T-helper 2 cell treated with Interferon-gamma antibody and Interleukin-4, amounts not matched to agents 5 μg/mL and 100 μg/mL, for 36 hours (primary cell): Measurements from ENCODE around the gene PNPLA7.
"Not testable (repeated sequence)": the region's sequence is repeated elsewhere in the genome, so short reads cannot be mapped to it uniquely, and the experiment has no call there.

Source experiments
- DNase-seq: peaks from one replicate; pipeline ENCODE4 v3.0.0; 2021; ENCODE audit warnings: low spot score
- H3K27ac Mint-ChIP-seq: one replicate; pipeline ENCODE4 v1.8.0; 2021; ENCODE audit warnings: mild to moderate bottlenecking, mixed read lengths
- H3K27me3 Mint-ChIP-seq: one replicate; pipeline ENCODE4 v1.8.0; 2021; ENCODE audit warnings: low read depth, mixed read lengths
- H3K36me3 Mint-ChIP-seq: one replicate; pipeline ENCODE4 v1.8.0; 2021; ENCODE audit warnings: low read depth, mixed read lengths
- H3K4me1 Mint-ChIP-seq: one replicate; pipeline ENCODE4 v1.8.0; 2021; ENCODE audit warnings: low read depth, mixed read lengths
- H3K4me3 Mint-ChIP-seq: one replicate; pipeline ENCODE4 v1.8.0; 2022; ENCODE audit warnings: mild to moderate bottlenecking, moderate library complexity, mixed read lengths
- H3K9me3 Mint-ChIP-seq: one replicate; pipeline ENCODE4 v1.8.0; 2021; ENCODE audit warnings: mixed read lengths

Gene PNPLA7

DNA sequence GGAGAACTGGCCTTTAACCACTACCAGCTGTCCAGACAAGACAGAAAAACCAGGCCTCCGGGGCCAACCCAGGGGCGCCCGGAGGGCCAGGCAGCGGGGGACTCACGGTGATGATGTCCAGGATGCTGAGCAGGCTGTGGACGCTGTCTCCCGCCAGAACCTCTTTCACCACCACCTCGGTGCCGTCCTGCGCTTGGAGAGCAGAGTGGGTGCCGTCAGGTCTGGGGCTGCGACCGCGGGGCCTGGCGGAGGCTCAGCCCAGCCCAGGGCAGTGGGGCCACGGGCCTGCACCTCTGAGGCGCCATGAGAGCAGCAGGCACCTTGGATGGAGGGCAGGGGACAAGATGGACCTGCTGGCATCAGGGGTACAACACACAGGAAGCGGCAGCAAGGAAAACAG lies 9.7 kb downstream of the PNPLA7 start:
- no peaks in the 10 kb centered on the region for H3K27me3 Mint-ChIP-seq
- no peak overlapping the region for H3K27ac Mint-ChIP-seq
- peaks cover 11% of the 10 kb centered on the region for H3K4me1 Mint-ChIP-seq
- H3K36me3 Mint-ChIP-seq = peaks cover 10% of the 10 kb centered on the region
- peaks cover 8% of the 10 kb centered on the region for H3K9me3 Mint-ChIP-seq
- DNase-seq = no peak
- no peak overlapping the region for H3K4me3 Mint-ChIP-seq

DNA sequence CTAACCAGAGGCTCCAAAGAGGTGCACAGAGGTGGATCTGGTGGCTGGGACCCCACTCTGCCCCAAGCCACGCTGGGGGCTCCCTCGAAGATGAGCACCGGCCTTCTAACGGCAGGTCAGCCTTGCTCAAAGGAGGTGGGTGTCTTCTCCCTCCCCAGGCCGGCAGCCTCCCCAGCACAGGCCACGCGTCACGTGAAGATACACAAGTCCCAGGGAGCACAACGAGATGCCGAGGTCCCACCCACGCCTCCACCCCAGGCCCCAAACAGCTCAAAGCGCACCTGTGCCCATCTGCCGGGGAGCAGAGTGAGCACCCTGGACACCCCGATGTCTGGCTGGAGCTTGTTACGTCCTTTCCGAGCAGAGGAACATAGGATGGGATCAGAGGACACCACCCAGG lies 12.1 kb downstream of the PNPLA7 start:
- no peak overlapping the region for H3K27ac Mint-ChIP-seq
- H3K4me3 Mint-ChIP-seq = no peak overlapping the region
- H3K36me3 Mint-ChIP-seq = peaks cover 13% of the 10 kb centered on the region
- peaks cover 13% of the 10 kb centered on the region for H3K9me3 Mint-ChIP-seq
- no peak for DNase-seq
- no peaks in the 10 kb centered on the region for H3K27me3 Mint-ChIP-seq
- H3K4me1 Mint-ChIP-seq = peaks cover 19% of the 10 kb centered on the region

DNA sequence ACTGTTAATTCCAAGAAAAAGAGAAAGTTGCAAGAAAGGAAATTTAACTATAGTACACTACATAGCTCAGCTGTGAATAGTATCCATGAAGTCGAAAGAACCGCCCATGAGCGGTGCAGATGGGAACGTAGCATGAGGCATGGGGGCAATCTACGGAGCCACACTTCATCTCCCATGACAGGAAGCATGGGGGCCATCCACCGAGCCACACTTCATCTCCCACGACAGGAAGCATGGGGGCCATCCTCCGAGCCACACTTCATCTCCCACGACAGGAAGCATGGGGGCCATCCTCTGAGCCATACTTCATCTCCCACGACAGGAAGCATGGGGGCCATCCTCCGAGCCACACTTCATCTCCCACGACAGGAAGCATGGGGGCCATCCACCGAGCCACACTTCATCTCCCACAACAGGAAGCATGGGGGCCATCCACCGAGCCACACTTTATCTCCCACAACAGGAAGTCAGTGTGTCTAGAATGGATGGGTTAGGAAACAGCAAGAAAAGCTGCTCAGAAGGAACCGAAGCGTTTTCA lies 13.5 kb downstream of the PNPLA7 start:
- peaks cover 13% of the 10 kb centered on the region for H3K36me3 Mint-ChIP-seq
- H3K27me3 Mint-ChIP-seq, DNase-seq: not testable (repeated sequence)
- peak overlapping the region; percentile 79 for H3K27ac Mint-ChIP-seq
- H3K4me3 Mint-ChIP-seq = peak overlapping the region; percentile 29
- H3K9me3 Mint-ChIP-seq = peaks cover 13% of the 10 kb centered on the region
- peaks cover 19% of the 10 kb centered on the region for H3K4me1 Mint-ChIP-seq

DNA sequence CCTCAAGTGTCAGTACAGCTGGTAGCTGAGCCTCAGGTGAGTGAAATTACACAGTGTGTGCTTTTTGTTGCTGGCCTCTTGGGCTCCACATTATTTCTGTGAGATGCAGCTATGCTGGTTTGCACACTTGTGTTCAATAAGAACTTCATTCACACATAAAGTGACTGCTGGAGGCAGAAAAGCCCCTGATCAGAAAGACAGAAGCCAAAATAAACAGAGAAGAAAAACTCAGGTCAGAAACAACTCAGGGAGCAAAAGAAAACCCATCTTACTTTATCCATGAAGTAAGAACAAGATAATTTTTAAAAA lies 15.1 kb downstream of the PNPLA7 start:
- peaks cover 23% of the 10 kb centered on the region for H3K4me1 Mint-ChIP-seq
- peaks cover 13% of the 10 kb centered on the region for H3K9me3 Mint-ChIP-seq
- peak overlapping the region; percentile 5 for H3K4me3 Mint-ChIP-seq
- peak overlapping the region; percentile 36 for H3K27ac Mint-ChIP-seq
- no peak for DNase-seq
- no peaks in the 10 kb centered on the region for H3K27me3 Mint-ChIP-seq
- peaks cover 13% of the 10 kb centered on the region for H3K36me3 Mint-ChIP-seq

DNA sequence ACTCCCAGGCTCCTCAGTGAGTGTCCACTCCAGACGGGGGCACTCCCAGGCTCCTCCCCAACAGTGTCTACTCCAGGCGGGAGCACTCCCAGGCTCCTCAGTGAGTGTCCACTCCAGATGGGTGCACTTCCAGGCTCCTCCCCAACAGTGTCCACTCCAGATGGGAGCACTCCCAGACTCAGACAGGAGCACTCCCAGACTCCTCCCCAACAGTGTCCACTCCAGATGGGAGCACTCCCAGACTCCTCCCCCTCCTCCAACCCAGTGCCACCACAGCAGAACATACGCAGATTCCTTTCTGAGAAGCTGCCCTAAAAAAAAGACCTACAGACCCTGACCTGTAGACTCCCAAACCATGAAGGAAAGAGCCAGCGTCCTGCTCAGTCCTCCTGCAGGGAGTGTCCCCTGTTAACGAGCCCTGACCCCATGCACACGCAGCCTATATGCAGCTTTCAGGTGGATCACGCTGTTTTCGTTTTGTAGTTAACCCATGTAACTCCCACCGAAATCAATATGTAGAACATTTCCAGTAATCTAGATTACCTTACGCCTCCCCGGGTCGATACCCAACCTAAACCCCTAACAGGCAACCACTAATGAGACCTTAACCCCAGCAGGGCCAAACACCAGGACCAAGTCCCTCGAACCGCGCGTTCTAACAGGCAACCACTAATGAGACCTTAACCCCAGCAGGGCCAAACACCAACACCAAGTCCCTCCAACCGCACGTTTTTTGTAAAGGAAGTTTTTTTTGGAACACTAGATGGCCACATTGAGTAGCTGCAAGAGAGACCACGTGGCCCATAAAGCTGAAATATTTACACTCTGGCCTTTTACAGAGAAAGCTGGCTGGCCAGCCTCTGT lies 15.7 kb downstream of the PNPLA7 start:
- H3K4me1 Mint-ChIP-seq = peaks cover 23% of the 10 kb centered on the region
- peaks cover 13% of the 10 kb centered on the region for H3K9me3 Mint-ChIP-seq

DNA sequence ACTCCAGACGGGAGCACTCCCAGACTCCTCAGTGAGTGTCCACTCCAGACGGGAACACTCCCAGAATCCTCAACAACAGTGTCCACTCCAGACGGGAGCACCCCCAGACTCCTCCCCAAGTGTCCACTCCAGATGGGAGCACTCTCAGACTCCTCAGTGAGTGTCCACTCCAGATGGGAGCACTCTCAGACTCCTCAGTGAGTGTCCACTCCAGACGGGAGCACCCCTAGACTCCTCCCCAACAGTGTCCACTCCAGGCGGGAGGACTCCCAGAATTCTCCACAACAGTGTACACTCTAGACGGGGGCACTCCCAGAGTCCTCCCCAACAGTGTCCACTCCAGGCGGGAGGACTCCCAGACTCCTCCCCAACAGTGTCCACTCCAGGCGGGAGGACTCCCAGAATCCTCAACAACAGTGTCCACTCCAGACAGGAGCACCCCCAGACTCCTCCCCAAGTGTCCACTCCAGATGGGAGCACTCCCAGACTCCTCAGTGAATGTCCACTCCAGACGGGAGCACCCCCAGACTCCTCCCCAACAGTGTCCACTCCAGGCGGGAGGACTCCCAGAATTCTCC lies 17.2 kb downstream of the PNPLA7 start:
- peaks cover 13% of the 10 kb centered on the region for H3K9me3 Mint-ChIP-seq
- peaks cover 13% of the 10 kb centered on the region for H3K36me3 Mint-ChIP-seq
- not testable (repeated sequence) for H3K4me3 Mint-ChIP-seq, H3K27me3 Mint-ChIP-seq, DNase-seq, H3K27ac Mint-ChIP-seq
- peaks cover 23% of the 10 kb centered on the region for H3K4me1 Mint-ChIP-seq

More for the DNA sequence above, 15.7 kb downstream of the PNPLA7 start:
- Mint-ChIP-seq H3K27ac (peak overlapping the region; percentile 36), H3K4me3 (peak overlapping the region; percentile 5), H3K27me3 (no peaks in the 10 kb centered on the region), H3K36me3 (peaks cover 13% of the 10 kb centered on the region)
- peak; percentile 16 for DNase-seq

DNA sequence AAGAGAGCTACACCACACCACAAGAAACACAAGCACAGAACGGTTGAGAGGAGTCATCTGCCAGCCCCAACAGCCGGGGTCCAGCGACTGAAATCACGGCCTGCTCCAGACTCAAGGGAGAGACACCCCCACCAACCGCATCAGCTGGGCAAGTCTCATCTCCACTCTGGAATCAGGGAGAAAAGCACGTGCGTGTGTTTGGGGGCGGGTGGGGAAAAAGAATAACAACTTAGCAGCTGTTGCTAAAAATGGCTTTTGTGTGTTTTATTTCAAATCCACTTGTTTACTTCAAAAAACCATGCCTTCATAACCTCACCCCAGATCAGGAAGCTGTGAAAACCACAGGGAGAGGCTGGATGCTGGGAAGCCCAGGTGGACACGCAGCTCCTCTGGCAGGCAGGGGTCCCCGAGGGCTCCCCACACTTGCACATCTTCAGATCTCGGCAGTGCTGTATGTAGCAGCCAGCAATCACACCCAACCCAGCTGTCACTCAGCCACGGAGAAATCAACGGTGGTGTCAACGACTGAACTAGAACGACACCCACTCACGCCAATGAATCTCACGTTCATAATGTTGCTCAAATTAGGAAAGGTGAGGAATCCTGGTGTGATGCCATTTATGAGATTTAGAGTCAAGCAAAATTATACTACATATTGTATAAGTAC lies 19.0 kb downstream of the PNPLA7 start:
- DNase-seq = no peak
- Mint-ChIP-seq H3K4me3 (no peak overlapping the region), H3K27me3 (peaks cover 4% of the 10 kb centered on the region), H3K27ac (no peak overlapping the region), H3K36me3 (peaks cover 5% of the 10 kb centered on the region), H3K4me1 (peaks cover 17% of the 10 kb centered on the region), H3K9me3 (peaks cover 8% of the 10 kb centered on the region)

DNA sequence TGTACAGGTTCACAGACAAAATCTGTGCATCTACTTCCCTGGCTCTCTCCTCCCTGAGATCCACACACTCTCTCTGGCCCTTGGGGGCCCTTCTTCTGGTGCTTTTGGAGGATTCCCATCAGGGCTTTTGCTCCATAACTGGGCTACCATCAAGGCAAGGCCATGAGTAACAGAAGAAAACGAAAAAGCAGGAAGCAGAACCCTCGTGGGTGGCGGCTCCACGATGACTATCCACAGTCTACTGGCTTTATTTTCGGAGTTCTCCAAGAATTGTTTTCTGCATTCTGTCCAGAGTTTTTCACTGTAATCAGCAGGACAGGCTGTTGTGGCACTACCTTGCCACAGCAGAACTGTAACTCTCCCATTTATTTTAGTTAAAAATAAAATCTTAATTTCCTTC lies 19.9 kb downstream of the PNPLA7 start:
- DNase-seq = no peak
- H3K27me3 Mint-ChIP-seq = peaks cover 4% of the 10 kb centered on the region

DNA sequence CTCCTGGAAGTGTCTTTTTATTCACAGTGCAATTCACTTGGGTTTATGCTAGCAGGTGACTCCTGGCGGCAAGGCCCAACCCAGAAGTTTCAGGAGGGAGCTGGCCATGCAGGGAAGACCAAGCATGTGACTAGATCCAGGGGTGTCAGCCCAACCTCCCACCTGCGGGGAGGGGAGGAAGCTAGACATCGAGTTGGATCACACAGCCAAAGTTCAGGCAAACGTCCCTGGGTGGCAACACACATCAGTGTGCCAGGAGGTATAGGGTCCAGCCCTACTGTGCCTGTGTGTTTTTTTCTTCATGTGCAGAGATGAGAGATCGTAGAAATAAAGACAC lies 25.3 kb downstream of the PNPLA7 start:
- Mint-ChIP-seq H3K4me3 (no peak overlapping the region), H3K27me3 (peaks cover 4% of the 10 kb centered on the region), H3K4me1 (peaks cover 5% of the 10 kb centered on the region), H3K27ac (no peak overlapping the region), H3K9me3 (no peaks in the 10 kb centered on the region), H3K36me3 (no peaks in the 10 kb centered on the region)
- DNase-seq = no peak

More for the DNA sequence above, 19.9 kb downstream of the PNPLA7 start:
- Mint-ChIP-seq H3K4me1 (peaks cover 16% of the 10 kb centered on the region), H3K36me3 (peaks cover 3% of the 10 kb centered on the region), H3K9me3 (peaks cover 4% of the 10 kb centered on the region), H3K4me3 (no peak overlapping the region), H3K27ac (no peak overlapping the region)

DNA sequence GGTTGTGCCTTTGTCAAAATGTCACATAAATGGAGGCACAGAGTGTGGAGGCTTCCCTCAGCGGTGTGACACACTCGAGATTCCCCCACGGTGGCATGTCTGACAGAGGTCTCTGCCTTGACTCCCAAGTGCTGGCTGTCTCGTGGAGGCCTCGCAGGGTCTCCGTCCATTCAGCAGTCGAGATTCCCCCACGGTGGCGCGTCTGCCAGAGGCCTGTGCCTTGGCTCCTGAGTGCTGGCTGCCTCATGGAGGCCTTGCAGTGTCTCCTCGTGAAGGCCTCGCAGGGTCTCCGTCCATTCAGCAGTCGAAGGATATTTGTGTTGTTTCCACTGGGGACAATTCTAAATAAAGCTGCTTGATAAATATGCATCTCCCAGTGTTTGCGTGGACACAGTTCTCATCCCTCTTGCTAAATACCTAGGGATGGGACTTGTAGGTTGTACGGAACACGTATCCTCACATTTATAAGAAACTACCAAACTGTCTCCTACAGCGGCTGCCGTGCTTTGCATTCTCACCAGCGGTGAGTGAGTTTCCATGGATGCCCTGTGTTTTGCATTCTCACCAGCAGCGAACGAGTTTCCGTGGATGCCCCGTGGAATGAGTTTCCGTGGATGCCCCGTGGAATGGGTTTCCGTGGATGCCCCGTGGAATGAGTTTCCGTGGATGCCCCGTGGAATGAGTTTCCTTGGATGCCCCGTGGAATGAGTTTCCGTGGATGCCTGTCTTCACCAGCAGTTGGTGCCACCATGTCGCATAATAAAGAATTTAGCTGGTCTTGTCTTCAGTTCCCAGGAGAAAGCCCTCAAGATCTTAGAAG lies 25.8 kb downstream of the PNPLA7 start:
- no peaks in the 10 kb centered on the region for H3K36me3 Mint-ChIP-seq
- no peaks in the 10 kb centered on the region for H3K9me3 Mint-ChIP-seq
- no peak for DNase-seq
- H3K27me3 Mint-ChIP-seq = peaks cover 4% of the 10 kb centered on the region
- no peak overlapping the region for H3K27ac Mint-ChIP-seq
- peaks cover 5% of the 10 kb centered on the region for H3K4me1 Mint-ChIP-seq
- no peak overlapping the region for H3K4me3 Mint-ChIP-seq

DNA sequence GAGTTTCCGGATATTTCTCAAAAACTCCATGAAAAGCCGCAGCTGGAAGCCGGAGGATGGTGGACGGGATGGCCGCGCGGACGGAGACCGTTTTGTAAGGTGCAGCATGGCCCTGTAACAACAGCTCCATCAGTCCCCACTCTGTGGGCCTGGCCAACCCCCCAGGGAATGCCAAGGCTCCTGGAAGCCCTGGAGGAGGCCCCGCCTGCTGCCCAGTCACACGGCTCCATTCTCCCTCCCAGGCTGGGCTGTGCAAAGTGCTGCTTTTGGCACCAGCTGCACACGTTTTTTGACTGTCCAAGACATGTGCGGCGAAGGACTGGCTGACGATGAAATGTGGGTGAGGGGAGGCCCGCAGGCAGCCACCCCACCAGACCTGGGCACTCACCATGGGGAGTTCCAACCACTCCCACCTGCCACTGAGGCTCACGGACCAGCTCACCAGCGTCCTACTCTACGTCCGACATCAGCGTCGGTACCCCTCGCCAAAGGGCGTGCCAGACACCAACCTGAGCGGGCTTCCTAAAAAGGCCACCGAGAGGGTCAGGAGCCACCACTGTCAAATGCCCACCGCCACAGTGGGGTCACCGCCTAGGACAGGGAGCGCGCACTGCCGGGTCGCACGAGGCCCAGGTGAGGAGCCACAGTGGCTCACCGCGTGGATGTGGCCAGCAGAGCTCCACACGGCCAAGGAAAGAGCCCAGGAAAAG lies 27.3 kb downstream of the PNPLA7 start:
- H3K9me3 Mint-ChIP-seq = no peaks in the 10 kb centered on the region
- H3K4me1 Mint-ChIP-seq = peaks cover 5% of the 10 kb centered on the region
- no peaks in the 10 kb centered on the region for H3K36me3 Mint-ChIP-seq
- peaks cover 4% of the 10 kb centered on the region for H3K27me3 Mint-ChIP-seq
- H3K4me3 Mint-ChIP-seq = no peak overlapping the region
- DNase-seq = no peak
- H3K27ac Mint-ChIP-seq = no peak overlapping the region

DNA sequence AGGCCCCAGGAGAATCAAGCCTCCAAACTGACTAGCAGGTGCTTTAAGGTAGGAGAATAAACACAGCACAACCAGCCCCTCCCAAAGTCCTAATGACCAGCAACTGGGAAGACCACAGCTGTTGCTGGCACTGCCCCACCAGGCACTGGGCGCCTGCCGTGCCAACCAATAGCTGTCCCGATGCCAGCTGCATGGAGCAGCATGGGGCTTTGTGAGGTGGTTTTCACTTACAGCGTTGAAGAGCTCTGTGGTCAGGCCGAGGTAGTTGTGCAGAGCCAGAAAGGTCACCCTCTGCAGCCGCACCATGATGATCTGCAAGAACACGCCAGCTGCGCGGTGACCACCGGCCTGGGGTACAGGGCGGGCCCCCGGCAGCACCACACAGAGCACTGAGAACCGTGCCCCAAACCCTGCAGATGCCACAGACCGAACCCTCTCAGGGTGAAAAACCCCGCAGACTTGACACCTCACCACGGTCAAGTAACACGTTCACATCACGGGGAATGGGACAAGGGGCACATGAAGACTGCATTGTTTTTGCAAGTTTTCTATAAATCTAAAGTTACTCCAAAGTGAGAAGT lies 28.7 kb downstream of the PNPLA7 start:
- H3K36me3 Mint-ChIP-seq = no peaks in the 10 kb centered on the region
- no peak overlapping the region for H3K4me3 Mint-ChIP-seq
- H3K9me3 Mint-ChIP-seq = no peaks in the 10 kb centered on the region
- DNase-seq = no peak
- H3K27me3 Mint-ChIP-seq = no peaks in the 10 kb centered on the region
- H3K27ac Mint-ChIP-seq = no peak overlapping the region
- H3K4me1 Mint-ChIP-seq = peaks cover 3% of the 10 kb centered on the region
